ENCODE measurements around the gene CD274. TPM values are rescaled to one million over a fixed set of nuclear protein-coding genes. Genes with fewer than 3 reads are reported as not detected.
"Not testable (repeated sequence)": the region's sequence is repeated elsewhere in the genome, so short reads cannot be mapped to it uniquely, and the experiment has no call there.

The CD274 gene
- total and polyA plus RNA-seq, 4 donors = 4.1 to 30.7 (median 9.5) TPM

- H3K4me1 ChIP-seq (ENCODE audit: control insufficient read depth in 5 of 5, insufficient read depth in 5 of 5, low read length in 5 of 5) = peaks cover 0 to 9% (median 0%) of the 10 kb centered on the region in 5 donors
- no peaks in the 10 kb centered on the region for H3K27me3 ChIP-seq (ENCODE audit: control insufficient read depth in 3 of 3, insufficient read depth in 3 of 3, low read length in 2 of 3)
- no peak overlapping the region for H3K4me3 ChIP-seq
- no peak overlapping the region for H3K27ac ChIP-seq (ENCODE audit: low read depth in 1 of 2, low read length in 1 of 2)
- H3K9me3 ChIP-seq (ENCODE audit: control insufficient read depth in 4 of 4, insufficient read depth in 3 of 4, low read length in 3 of 4) = no peaks in the 10 kb centered on the region
- 69 to 72% methylated on average over 4 of the region's 4 CpGs for WGBS, 2 donors
- DNase-seq (no peak), ATAC-seq (ENCODE audit: insufficient read depth, low FRiP score) (peak; percentile 60)
- H3K9ac ChIP-seq (ENCODE audit: insufficient read depth in 1 of 2, low read length in 2 of 2) = no peak overlapping the region
- peaks cover 0 to 31% (median 5%) of the 10 kb centered on the region in 4 donors for H3K36me3 ChIP-seq (ENCODE audit: control insufficient read depth in 4 of 4, insufficient read depth in 4 of 4, low read length in 4 of 4)
- TF ChIP-seq, protein P1, sequence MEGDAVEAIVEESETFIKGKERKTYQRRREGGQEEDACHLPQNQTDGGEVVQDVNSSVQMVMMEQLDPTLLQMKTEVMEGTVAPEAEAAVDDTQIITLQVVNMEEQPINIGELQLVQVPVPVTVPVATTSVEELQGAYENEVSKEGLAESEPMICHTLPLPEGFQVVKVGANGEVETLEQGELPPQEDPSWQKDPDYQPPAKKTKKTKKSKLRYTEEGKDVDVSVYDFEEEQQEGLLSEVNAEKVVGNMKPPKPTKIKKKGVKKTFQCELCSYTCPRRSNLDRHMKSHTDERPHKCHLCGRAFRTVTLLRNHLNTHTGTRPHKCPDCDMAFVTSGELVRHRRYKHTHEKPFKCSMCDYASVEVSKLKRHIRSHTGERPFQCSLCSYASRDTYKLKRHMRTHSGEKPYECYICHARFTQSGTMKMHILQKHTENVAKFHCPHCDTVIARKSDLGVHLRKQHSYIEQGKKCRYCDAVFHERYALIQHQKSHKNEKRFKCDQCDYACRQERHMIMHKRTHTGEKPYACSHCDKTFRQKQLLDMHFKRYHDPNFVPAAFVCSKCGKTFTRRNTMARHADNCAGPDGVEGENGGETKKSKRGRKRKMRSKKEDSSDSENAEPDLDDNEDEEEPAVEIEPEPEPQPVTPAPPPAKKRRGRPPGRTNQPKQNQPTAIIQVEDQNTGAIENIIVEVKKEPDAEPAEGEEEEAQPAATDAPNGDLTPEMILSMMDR (IDR thresholded peaks at IDR 0.05; ENCODE audit: control extremely low read depth, extremely low read depth) = no peak
These were observed 9.0 kb downstream of the CD274 start for GRCh38 chr9:5459289-5459829.

DNA sequence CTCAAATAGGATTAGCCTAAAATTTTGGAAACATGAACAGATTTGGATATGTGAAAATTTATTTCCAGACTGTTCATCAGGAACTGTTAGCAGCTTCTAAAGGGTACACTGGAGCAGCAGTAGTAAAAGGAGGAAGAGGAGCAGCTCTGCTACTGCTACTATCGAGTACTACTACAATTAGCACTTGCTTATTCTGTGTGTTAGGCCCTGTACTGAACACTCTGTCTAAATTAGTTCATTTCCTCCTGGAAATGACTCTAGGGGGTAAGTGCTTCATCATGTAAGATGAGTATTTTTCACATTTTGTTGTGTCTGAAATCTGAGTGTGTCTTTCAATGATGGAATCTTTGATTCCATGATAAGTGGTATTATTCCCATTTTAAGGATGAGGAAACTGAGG, 9.8 kb downstream of the CD274 start:
- Histone ChIP-seq H3K4me3 (no peak overlapping the region), H3K27ac (ENCODE audit: low read depth in 1 of 2, low read length in 1 of 2) (no peak overlapping the region), H3K9me3 (ENCODE audit: control insufficient read depth in 4 of 4, insufficient read depth in 3 of 4, low read length in 3 of 4) (no peaks in the 10 kb centered on the region), H3K9ac (ENCODE audit: insufficient read depth in 1 of 2, low read length in 2 of 2) (no peak overlapping the region), H3K27me3 (ENCODE audit: control insufficient read depth in 3 of 3, insufficient read depth in 3 of 3, low read length in 2 of 3) (no peaks in the 10 kb centered on the region), H3K4me1 (ENCODE audit: control insufficient read depth in 5 of 5, insufficient read depth in 5 of 5, low read length in 5 of 5) (peaks cover 0 to 9% (median 0%) of the 10 kb centered on the region in 5 donors), H3K36me3 (ENCODE audit: control insufficient read depth in 4 of 4, insufficient read depth in 4 of 4, low read length in 4 of 4) (peaks cover 0 to 34% (median 5%) of the 10 kb centered on the region in 4 donors)
- 55 to 72% methylated on average over 1 of the region's 1 CpG for WGBS, 2 donors
- DNase-seq = no peak
- ATAC-seq (ENCODE audit: insufficient read depth, low FRiP score) = no peak
- TF ChIP-seq, protein P1 (IDR thresholded peaks at IDR 0.05; ENCODE audit: control extremely low read depth, extremely low read depth) = no peak

GRCh38 chr9:5464831-5465330, 14.5 kb downstream of the CD274 start:
- not testable (repeated sequence) for H3K9ac ChIP-seq (ENCODE audit: insufficient read depth in 1 of 2, low read length in 2 of 2); H3K9me3 ChIP-seq (ENCODE audit: control insufficient read depth in 4 of 4, insufficient read depth in 3 of 4, low read length in 3 of 4); H3K4me1 ChIP-seq (ENCODE audit: control insufficient read depth in 5 of 5, insufficient read depth in 5 of 5, low read length in 5 of 5); H3K27ac ChIP-seq (ENCODE audit: low read depth in 1 of 2, low read length in 1 of 2); DNase-seq; ATAC-seq (ENCODE audit: insufficient read depth, low FRiP score); H3K27me3 ChIP-seq (ENCODE audit: control insufficient read depth in 3 of 3, insufficient read depth in 3 of 3, low read length in 2 of 3); H3K4me3 ChIP-seq
- 51 to 83% methylated on average over 4 of the region's 4 CpGs for WGBS, 2 donors
- peaks cover 0 to 38% (median 5%) of the 10 kb centered on the region in 4 donors for H3K36me3 ChIP-seq (ENCODE audit: control insufficient read depth in 4 of 4, insufficient read depth in 4 of 4, low read length in 4 of 4)

GRCh38 chr9:5466005-5466404, 15.7 kb downstream of the CD274 start:
- TF ChIP-seq, protein P1 (IDR thresholded peaks at IDR 0.05; ENCODE audit: control extremely low read depth, extremely low read depth) = no peak
- no peak overlapping the region for H3K9ac ChIP-seq (ENCODE audit: insufficient read depth in 1 of 2, low read length in 2 of 2)
- DNase-seq (no peak), ATAC-seq (ENCODE audit: insufficient read depth, low FRiP score) (no peak)
- no peaks in the 10 kb centered on the region for H3K27me3 ChIP-seq (ENCODE audit: control insufficient read depth in 3 of 3, insufficient read depth in 3 of 3, low read length in 2 of 3)
- H3K4me3 ChIP-seq = no peak overlapping the region
- H3K4me1 ChIP-seq (ENCODE audit: control insufficient read depth in 5 of 5, insufficient read depth in 5 of 5, low read length in 5 of 5) = no peaks in the 10 kb centered on the region
- WGBS, 2 donors = 69 to 71% methylated on average over 1 of the region's 1 CpG
- H3K9me3 ChIP-seq (ENCODE audit: control insufficient read depth in 4 of 4, insufficient read depth in 3 of 4, low read length in 3 of 4) = no peaks in the 10 kb centered on the region
- H3K36me3 ChIP-seq (ENCODE audit: control insufficient read depth in 4 of 4, insufficient read depth in 4 of 4, low read length in 4 of 4) = peaks cover 0 to 38% (median 6%) of the 10 kb centered on the region in 4 donors
- no peak overlapping the region for H3K27ac ChIP-seq (ENCODE audit: low read depth in 1 of 2, low read length in 1 of 2)
